ENCODE measurements around the gene CDC45. TPM values are rescaled to one million over a fixed set of nuclear protein-coding genes. Genes with fewer than 3 reads are reported as not detected.

The CDC45 gene
- total RNA-seq, 4 donors from 2014 or later = 0.27 TPM; not detected in 3

- Histone ChIP-seq H3K4me3 (no peak overlapping the region), H3K27ac (no peak overlapping the region), H3K4me1 (no peaks in the 10 kb centered on the region), H3K9me3 (no peaks in the 10 kb centered on the region), H3K36me3 (no peaks in the 10 kb centered on the region), H3K27me3 (no peaks in the 10 kb centered on the region)
- no peak for DNase-seq
- ATAC-seq = no peak
- intact Hi-C loops (cut with DNase I; ENCODE audit: low total_unique reads) = no loop called here
- in situ Hi-C loops (cut with MboI; ENCODE audit: low sequenced_read_pairs in 4 of 4) = loop anchor here in 1 of 4 donors (25.0 kb wide), 1 partner anchor 524 kb away; no protein-coding TSS in a partner anchor
- no peak for TF ChIP-seq CTCF (IDR thresholded peaks at IDR 0.05 in 4 of 5, conservative IDR thresholded peaks at IDR 0.05 in 1 of 5)
- TF ChIP-seq POLR2A (IDR thresholded peaks at IDR 0.05) = no peak
These were observed 31.2 kb downstream of the CDC45 start for GRCh38 chr22:19510919-19511341.

GRCh38 chr22:19513823-19514222 is 34.1 kb downstream of the CDC45 start:
- H3K9me3 ChIP-seq = no peaks in the 10 kb centered on the region
- H3K36me3 ChIP-seq = no peaks in the 10 kb centered on the region
- no peak for ATAC-seq
- no peaks in the 10 kb centered on the region for H3K27me3 ChIP-seq
- TF ChIP-seq POLR2A (IDR thresholded peaks at IDR 0.05) (no peak), CTCF (IDR thresholded peaks at IDR 0.05 in 4 of 5, conservative IDR thresholded peaks at IDR 0.05 in 1 of 5) (no peak)
- DNase-seq = no peak
- in situ Hi-C loops (cut with MboI; ENCODE audit: low sequenced_read_pairs in 4 of 4) (loop anchor here in 1 of 4 donors (25.0 kb wide), 1 partner anchor 527 kb away; no protein-coding TSS in a partner anchor), intact Hi-C loops (cut with DNase I; ENCODE audit: low total_unique reads) (no loop called here)
- no peak overlapping the region for H3K27ac ChIP-seq
- H3K4me3 ChIP-seq = no peak overlapping the region
- H3K4me1 ChIP-seq = no peaks in the 10 kb centered on the region

GRCh38 chr22:19514831-19515565 is 35.3 kb downstream of the CDC45 start:
- H3K27me3 ChIP-seq = no peaks in the 10 kb centered on the region
- TF ChIP-seq POLR2A (IDR thresholded peaks at IDR 0.05) (no peak), CTCF (IDR thresholded peaks at IDR 0.05 in 4 of 5, conservative IDR thresholded peaks at IDR 0.05 in 1 of 5) (no peak)
- in situ Hi-C loops (cut with MboI; ENCODE audit: low sequenced_read_pairs in 4 of 4) = loop anchor here in 1 of 4 donors (25.0 kb wide), 1 partner anchor 528 kb away; no protein-coding TSS in a partner anchor
- H3K4me3 ChIP-seq = no peak overlapping the region
- intact Hi-C loops (cut with DNase I; ENCODE audit: low total_unique reads) = no loop called here
- no peaks in the 10 kb centered on the region for H3K4me1 ChIP-seq
- no peaks in the 10 kb centered on the region for H3K9me3 ChIP-seq
- H3K27ac ChIP-seq = no peak overlapping the region
- DNase-seq (no peak), ATAC-seq (peak in 1 of 2 donors; percentile 22)
- no peaks in the 10 kb centered on the region for H3K36me3 ChIP-seq

- Histone ChIP-seq H3K27me3 (no peaks in the 10 kb centered on the region), H3K4me1 (no peaks in the 10 kb centered on the region), H3K36me3 (no peaks in the 10 kb centered on the region), H3K27ac (no peak overlapping the region), H3K4me3 (no peak overlapping the region), H3K9me3 (no peaks in the 10 kb centered on the region)
- intact Hi-C loops (cut with DNase I; ENCODE audit: low total_unique reads) (no loop called here), in situ Hi-C loops (cut with MboI; ENCODE audit: low sequenced_read_pairs in 4 of 4) (loop anchor here in 1 of 4 donors (25.0 kb wide), 1 partner anchor 529 kb away; no protein-coding TSS in a partner anchor)
- DNase-seq = no peak
- ATAC-seq = no peak
- TF ChIP-seq CTCF (IDR thresholded peaks at IDR 0.05 in 4 of 5, conservative IDR thresholded peaks at IDR 0.05 in 1 of 5) = no peak
- TF ChIP-seq POLR2A (IDR thresholded peaks at IDR 0.05) = no peak
These were observed 36.1 kb downstream of the CDC45 start for GRCh38 chr22:19515654-19516377.
